ENCODE results near the gene GSTCD.

DNA sequence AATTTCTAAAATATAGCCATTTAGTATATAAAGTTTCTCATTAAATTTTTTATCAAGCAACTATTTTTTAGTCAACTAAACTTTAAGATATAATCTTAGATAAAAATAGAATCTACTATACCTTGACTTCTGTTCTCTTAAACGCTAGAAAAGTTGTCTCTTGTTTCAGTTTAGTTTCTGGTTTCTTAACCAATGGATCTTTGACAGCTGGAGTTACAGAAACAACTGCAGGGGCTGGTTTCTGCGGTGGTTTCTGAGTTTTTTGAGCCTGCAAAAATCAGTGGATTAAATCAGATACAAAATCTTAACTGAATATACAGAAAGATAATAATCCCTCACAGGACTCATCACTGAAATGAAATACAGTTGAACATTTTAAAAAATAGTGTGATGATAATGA, 22.0 kb upstream of the GSTCD start:
- TF ChIP-seq EZH2 (IDR thresholded peaks at IDR 0.05; ENCODE audit: insufficient read depth, poor library complexity, severe bottlenecking) (no peak), EZH2phosphoT487 (IDR thresholded peaks at IDR 0.05; ENCODE audit: insufficient read depth, low read depth) (no peak)
